ENCODE data around the gene NEURL1B. TPM values are rescaled to one million over a fixed set of nuclear protein-coding genes. Genes with fewer than 3 reads are reported as not detected.

NEURL1B gene
- total RNA-seq, 1 donor from 2014 or later: 1.3 TPM

DNA sequence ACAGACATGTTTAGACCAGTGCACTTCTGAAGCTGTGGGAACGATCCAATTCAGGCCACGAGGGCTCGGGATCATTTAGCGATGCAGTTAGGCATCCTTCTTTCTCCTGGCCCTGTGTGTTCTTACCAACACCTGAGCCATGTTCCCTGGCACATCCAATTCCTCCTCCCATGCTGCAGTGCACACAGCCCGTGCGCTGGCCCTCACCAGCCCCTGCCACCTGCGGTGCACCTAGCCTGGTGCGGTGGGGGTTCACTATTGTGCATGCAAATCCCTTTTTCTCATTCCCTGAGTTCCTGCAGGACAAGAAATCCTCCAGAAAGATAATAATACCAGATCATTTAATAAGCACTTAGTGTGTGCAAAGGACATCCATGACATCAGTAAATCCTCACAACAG, 53.5 kb downstream of the NEURL1B start:
- intact Hi-C loops (cut with micrococcal nuclease): no loop called here

DNA sequence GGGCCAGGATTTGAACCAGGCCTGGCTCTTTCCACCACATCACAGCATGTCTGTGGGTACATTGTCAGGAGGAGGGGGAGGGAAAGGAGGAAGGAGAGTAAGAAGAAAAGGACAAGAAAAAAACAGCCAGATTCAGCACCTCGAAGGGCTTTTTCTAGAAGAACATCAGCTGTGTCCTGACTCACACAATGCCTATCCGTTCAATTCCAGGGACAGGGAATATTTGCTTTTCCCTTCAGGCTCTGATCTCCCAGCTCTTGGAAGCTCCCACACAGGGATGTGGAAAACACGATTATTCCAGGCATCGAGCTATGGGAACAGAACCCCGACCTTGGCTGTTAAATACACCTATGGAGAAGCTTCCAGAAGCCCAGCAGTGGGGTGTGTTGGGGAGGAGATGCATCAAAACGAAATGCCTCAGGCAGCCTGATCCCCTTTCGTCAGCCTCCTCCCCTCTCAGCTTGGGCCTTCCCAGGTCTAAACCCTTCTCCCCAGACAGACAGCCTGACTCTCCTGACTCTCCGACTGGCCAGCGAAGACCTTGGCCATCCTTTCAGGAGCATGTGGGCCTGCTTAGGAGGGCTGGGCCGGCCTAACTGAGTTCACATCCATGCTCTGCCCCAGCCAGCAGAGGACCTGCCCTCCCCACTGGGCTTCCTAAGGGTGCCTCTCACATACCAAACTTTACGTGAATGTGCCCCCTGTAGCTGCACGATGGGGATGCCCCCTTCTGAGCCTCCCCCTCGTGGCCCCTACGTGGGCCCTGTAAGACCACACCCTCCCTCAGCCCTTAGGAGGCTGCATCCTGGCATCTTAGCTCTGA, 54.4 kb downstream of the NEURL1B start:
- intact Hi-C loops (cut with micrococcal nuclease): loop anchor here (2.0 to 5.0 kb wide), 6 partner anchors 53 to 1488 kb away; partner anchors contain the start of gene NEURL1B

DNA sequence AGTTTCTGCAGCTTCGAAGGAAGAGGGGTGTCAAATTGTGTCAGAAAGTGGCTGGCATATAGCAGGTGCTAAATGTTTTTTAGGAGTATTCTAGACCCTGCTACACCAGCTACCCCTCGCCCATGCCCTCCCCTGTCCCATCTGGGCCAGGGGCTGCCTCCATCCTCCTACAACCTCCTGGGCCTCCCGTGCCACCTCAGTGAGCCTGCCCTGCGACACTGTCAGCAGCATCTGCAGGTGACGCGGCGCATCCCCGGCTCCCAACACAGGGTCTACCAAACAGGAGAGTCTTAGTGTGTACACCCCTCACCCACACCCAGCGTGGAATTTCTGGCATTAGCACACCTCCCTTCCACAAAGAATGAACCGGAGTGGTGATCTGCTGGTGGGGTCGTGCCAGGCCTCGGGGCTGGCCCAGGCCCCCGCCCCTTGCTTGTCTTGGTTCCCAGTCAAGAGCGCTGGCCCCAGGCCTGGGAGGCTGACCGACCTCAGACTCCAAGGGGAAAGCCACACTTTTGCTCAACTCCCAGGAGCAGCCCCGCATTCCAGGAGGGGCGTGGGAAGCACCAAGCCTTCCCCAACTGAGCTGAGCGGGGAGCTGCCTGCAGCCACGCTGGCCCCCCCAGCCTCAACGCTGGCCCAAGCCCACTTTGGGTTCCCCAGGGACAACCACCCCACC, 55.2 kb downstream of the NEURL1B start:
- intact Hi-C loops (cut with micrococcal nuclease): loop anchor here (2.0 to 5.0 kb wide), 6 partner anchors 54 to 1489 kb away; partner anchors contain the start of gene NEURL1B

DNA sequence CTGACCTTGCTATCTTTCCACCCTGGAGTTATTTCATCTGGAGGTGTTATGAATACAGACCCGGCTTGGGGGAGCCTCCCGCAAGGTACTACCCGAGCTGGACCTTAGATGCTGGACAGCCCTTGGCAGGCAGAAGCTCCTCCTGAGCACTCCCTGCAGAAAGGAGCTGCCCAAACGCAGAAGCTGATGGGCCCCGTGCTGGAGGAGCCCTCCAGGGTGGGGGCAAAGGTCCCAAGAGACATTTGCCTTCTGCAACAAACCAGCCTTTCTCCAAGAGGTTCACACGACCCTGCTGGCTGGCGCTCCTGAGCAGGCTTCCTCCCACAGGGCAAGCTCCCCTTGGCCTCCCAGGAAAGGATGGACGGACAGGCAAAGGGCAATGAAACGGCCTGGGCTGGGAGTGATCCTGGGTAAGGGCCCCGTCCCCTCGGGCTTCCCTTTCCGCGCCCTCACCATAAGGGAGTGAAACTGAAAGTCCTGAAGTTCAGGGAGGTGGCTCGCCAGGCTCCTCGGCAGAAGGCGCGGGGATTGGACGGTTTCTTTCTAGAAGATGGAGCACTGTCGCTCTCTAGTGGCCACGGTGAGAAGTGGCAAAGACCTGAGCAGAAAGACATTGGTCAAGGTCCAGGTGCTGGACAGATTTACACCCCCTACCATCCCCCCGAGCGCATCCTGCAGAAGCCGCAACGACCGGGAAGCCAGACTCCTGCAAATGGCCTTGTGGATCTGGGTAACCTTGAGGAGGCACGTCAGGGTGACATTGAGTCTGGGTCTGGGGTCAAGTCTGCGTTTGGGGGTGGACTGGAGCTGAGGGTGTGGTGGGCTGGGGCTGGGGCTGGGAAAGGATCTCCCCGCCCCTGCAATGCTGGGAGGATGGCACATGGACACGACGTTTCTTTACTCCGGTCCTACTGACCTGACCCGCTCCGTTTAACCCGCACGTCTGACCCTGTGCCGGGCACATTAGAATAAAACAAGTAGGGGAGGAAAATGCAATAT, 56.4 kb downstream of the NEURL1B start:
- intact Hi-C loops (cut with micrococcal nuclease): loop anchor here (1.0 to 5.0 kb wide), 10 partner anchors 55 to 1490 kb away; partner anchors contain the start of gene NEURL1B

DNA sequence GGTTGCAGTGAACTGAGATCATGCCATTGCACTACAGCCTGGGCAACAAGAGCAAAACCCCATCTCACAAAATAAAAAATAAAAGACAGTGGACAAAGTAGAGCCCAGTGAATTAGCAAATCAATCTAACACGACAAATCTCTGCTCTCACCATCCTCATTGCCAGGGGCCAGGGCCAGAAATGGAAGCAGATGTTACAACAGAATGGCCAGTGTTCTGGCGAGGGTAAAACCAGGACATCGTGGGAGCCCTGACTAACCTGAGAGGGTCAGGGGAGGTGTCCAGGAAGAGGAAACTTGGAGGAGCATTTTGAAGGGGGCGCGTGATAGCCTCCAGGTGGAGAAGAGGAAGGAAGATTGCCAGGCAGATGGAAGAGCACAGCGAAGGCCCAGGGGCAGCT, 58.4 kb downstream of the NEURL1B start:
- intact Hi-C loops (cut with micrococcal nuclease): loop anchor here (5.0 kb wide), 4 partner anchors 57 to 1492 kb away; partner anchors contain the start of gene NEURL1B

DNA sequence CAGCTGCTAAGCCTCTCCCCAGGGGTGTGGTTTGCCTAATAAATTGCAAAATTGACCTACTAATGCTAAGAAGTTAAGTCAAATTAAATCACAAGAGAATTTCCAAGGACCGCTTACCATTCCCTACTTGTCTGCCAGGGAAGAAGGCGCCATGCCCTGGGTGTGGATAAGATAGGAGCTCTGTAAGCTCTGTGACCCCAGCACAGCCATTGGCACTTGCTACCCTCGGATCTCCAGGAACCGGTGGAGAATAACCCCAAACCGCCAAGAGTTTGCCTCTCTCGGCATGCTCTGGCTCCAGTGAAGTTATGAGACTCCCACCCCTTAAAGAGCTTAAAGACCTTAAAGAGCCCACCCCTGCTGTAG, 58.9 kb downstream of the NEURL1B start:
- intact Hi-C loops (cut with micrococcal nuclease): loop anchor here (5.0 kb wide), 4 partner anchors 58 to 1493 kb away; partner anchors contain the start of gene NEURL1B

DNA sequence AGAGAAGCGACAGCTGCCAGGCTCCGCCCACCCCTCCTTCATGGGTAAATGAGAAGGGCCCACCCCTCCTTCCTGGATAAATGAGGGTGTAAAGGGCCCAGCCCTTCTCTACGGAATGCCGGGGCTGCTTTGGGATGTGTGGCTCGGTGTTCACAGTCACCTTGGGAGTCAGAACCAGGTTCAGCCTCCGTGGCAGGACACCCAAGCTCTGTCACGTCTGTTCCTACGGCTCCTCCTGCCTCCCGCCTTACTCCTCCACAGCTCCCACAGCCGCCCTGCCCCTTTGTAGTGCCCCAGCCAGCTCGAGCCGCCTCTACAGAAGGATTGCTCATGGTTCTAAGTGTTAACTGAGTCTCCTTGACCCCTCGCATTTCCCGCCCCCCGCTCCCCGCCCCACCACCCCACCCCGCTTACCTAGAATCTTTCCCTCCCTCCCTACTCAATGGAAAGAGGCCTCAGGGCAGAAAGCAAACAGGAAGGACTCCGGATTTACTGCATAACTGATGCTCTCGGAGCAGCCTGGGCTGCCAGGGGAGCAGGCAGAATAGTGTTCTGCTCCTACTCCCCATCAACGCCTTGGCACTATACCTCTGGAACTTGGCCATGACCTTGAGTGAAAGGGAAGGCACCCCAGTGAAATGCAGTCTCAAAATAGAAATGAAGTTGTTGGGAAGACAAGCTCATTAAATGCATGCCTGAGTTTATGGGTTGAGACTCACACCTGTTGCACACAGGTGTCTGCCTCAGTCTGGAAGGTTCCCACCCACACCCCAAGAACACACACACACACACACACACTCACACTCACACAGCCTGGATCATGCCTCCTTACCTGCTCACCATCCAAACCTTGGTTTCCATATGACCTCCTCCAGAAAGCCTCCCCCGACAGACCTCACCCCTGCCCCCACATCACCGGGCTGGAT, 59.6 kb downstream of the NEURL1B start:
- intact Hi-C loops (cut with micrococcal nuclease): no loop called here

DNA sequence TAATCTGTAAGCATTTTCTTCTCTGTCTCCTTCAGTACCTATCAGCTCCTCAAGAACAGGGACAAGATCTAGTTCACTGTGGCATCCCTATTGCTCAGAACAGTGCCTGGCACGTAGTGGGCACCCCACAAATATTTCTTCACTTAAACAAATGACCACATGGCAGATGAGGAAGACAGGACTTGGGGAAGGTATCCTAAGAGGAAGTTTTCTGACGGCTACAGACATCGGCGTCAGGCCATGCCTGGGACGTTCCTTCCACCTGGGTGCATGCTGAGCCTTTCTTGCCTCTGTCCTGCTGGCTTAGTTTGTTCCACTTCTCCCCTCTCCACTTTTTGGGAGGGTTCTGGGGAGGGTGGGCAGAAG, 60.2 kb downstream of the NEURL1B start:
- intact Hi-C loops (cut with micrococcal nuclease): no loop called here

DNA sequence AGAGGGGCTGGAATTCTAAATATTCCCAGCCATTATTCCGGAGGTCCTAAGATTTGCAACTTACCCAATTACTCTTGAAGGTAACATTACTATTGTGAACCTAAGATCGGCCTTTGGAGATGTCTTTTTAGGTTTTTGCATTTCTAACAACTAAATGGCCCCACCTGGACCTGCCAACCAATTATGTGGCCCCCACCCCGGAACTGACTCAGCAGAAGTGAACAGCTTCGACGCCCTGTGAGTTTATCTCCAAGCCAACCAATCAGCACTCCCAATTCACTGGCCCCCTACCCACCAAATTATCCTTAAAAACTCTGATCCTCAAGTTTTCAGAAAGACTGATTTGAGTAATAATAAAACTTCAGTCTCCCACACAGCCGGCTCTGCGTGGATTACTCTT, 62.9 kb downstream of the NEURL1B start:
- intact Hi-C loops (cut with micrococcal nuclease): no loop called here

DNA sequence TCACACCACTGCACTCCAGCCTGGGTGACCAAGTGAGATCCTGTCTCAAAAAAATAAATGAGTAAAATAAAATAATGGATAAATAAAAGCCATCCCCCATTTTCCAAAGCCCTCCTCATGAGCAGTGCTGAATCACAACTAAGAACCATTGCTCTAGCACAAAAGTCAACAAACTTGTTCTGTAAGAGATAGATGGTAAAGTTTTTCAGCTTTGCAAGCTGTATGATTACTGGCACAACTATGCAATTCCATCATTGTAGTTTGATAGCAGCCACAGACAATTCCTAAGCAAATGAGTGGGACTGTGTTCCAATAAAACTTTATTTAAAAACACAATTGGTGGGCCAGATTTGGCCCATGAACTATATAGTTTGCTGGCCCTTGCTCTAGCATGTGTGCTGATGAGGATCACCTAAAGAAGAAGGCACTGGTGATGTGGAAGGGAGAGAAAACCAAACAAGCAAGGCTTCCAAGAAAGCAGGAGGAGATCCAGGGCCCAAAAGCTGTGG, 64.6 kb downstream of the NEURL1B start:
- intact Hi-C loops (cut with micrococcal nuclease): no loop called here

DNA sequence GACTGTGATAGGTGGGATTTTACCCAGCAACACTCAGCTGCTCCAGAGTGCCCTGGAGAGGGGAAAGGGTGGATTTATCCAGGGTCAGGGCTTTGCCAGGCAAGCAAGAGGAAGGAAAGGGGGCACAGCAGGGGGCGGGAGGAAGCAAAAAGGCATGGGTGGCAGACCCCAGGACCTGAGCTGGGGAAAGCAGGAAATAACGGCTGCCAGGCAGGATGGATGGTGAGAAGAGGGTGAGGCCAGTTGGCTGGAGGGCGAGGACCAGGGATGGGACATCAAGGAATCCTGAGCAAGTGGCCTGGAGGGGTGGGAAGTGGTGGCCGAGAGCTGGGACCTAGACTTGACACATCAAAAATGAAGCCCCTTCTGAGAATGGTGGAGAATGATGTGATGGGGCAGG, 65.7 kb downstream of the NEURL1B start:
- intact Hi-C loops (cut with micrococcal nuclease): no loop called here

DNA sequence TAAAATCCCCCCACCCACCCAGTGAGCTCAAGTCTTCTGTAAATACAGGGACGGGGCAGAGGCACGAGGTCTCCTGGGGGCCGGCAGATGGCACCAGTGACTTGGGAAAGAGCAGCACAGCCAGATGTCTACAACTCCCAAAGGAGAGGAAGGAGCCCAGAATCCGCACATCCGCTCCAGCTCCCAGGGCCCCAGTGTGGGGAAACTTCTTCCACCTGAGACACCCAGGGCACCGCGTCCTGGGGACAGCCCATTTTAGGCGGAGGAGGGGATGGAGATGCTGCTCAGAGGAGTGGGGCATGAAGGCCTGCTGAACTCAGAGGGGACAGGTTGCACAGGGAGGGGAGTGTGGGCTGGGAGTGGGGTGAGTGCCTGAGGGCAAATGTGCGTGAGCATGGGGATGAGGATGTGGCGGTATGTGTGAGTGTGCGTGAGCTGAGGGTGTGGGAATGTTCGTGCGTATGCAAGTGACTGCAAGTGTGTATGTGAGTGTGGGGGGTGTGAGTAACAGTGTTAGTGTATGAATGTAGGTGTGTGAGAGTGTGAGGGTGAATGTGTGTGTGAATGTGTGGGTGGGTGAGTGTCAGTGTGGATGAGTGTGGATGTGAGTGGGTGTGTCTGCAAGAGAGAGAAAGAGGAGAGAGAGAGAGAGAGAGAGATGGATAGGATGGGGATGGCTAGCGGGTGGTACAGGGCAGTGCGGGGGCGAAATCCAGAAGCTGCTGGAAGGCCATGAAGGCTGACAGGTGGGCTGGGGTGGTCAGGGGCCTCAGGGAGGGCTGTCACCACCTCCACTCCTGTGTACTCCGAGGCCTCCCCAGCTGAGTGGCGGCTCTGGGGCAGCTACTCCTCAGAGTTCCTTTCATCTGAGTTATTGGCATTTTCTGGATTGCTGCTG, 66.5 kb downstream of the NEURL1B start:
- intact Hi-C loops (cut with micrococcal nuclease): no loop called here

DNA sequence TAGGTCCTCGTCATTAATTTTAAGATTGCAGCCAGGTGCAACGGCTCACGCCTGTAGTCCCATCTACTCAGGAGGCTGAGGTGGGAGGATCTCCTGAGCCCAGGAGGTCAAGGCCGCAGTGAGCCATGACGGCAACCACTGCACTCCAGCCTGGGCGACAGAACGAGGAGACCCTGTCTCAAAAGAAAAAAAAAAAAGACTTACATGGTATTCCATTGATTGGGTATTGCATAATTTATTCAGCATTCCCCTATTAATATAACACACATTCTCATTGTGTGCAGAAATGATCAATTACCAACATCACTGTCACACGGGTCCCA, 67.1 kb downstream of the NEURL1B start:
- intact Hi-C loops (cut with micrococcal nuclease): no loop called here

DNA sequence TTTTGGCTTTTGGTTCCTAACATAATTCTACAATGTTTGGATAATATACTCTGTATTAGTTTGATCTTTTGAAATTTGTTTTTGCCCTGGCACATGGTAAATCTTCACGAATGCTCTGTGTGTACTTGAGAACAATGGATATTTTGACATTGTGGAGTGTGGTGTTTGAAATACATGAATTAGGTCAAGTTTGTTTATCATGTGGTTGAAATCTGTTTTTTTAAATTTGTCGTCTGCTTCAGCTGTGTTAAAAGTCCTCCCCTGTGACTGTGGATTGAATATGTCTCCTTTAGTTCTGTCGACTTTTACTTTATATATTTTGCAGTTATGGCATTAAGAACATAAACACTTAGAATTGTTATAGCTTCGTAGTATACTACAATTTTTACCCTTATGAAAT, 69.6 kb downstream of the NEURL1B start:
- intact Hi-C loops (cut with micrococcal nuclease): loop anchor here (5.0 kb wide), 2 partner anchors 432 to 492 kb away; partner anchors contain the start of gene BNIP1

DNA sequence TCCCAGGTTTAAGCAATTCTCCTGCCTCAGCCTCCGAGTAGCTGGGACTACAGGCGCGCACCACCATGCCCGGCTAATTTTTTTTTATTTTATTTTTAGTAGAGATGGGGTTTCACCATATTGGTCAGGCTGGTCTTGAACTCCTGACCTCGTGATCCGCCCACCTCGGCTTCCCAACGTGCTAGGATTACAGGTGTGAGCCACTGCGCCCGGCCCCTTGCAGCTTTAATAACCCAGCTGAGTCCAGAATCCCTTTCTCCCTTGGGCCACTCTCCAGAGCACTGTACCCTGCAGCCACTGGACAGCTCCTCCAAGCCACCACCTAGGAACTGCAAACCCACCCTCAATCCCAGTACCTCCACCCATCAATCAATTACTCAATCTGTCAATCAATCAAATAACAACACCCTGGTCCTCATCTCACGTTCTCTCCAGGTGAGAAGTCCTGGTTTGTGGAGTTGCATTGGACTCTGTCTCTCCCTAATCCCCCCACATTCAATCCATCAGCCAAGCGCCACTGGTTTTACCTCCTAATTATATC, 70.3 kb downstream of the NEURL1B start:
- intact Hi-C loops (cut with micrococcal nuclease): loop anchor here (5.0 kb wide), 2 partner anchors 431 to 491 kb away; partner anchors contain the start of gene BNIP1

DNA sequence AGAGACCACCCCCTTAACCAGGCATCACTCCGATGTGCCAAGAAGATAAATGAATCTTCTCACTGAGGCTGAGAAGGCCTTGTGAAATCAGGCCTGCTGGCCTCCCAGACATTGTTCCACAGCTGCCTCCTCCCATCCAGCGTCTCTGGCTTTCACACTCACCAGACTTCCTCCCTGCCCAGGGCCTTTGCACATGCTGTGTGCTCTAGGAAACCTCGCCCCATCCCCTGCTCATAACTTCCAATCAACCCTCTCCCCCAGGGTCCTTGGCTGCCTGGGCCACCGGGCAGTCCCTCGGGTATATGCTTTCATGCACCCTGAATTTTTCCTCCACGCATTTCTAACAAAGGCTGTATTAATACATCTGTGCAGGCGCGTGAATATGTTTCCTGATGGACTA, 71.5 kb downstream of the NEURL1B start:
- intact Hi-C loops (cut with micrococcal nuclease): loop anchor here (1.0 to 5.0 kb wide), 4 partner anchors 220 to 620 kb away; partner anchors contain the start of gene BNIP1

DNA sequence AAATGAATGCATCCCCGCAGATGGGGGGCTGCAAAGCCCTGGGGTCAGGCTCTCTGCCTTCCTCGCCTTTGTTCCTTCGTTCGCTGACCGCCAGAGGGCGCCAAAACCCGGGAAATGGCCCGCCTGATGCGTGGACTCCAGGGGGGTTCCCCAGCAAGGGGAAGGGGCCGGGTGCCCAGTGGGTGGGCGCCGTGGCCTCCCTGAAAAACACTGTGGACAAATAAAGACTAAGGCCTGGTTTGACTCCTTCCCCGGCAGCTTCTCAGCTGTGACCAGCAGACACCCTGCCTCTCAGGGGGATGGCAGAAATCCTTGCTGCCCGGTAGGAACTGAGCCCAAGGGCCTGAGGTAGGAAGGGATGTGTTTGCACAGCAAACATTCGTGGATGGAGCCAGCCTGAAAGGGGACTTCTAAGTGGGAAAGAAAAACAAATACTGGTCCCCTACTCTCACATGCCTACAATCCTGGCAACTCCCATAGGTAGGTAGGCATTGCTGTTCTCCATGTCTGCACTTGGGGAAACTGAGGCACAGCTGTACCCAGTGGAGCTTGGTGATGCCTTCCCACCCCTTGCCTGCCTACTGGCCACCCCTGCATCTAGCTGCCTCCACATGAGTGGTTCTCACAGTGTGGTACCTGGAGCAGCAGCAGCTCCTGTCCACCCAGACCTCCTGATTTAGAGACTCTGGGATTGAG, 72.2 kb downstream of the NEURL1B start:
- intact Hi-C loops (cut with micrococcal nuclease): loop anchor here (1.0 to 5.0 kb wide), 4 partner anchors 219 to 619 kb away; partner anchors contain the start of gene BNIP1
